HG02623 (cell line): ENCODE data around the gene CMPK2.

Experiments used
- ATAC-seq: cut with Tn5 transposase; IDR thresholded peaks from one replicate; pipeline ENCODE4 v1.9.1; 2021; ENCODE audit warnings: moderate library complexity; ENCODE audit not compliant: unreplicated experiment

The CMPK2 gene

DNA sequence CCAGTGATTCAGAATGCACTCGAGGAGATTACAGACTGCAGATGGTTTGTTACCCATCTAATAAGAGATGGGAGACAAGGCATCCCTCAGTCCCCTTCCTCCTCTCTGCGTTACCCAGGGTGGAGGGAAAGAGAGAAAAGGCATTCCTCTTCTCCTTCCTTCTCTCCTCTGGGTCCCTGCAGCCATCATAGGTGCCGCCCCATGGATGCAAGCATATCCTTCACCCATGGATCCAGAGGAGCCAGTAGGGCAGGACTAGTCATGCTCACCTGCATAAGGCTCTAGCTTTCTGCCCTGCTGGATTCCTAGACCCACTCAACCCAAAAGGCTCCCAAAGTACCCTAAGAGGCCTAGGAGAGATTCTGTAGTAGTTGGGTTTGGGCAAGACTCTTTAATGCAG is 20.4 kb downstream of the CMPK2 start:
- no peak for ATAC-seq

DNA sequence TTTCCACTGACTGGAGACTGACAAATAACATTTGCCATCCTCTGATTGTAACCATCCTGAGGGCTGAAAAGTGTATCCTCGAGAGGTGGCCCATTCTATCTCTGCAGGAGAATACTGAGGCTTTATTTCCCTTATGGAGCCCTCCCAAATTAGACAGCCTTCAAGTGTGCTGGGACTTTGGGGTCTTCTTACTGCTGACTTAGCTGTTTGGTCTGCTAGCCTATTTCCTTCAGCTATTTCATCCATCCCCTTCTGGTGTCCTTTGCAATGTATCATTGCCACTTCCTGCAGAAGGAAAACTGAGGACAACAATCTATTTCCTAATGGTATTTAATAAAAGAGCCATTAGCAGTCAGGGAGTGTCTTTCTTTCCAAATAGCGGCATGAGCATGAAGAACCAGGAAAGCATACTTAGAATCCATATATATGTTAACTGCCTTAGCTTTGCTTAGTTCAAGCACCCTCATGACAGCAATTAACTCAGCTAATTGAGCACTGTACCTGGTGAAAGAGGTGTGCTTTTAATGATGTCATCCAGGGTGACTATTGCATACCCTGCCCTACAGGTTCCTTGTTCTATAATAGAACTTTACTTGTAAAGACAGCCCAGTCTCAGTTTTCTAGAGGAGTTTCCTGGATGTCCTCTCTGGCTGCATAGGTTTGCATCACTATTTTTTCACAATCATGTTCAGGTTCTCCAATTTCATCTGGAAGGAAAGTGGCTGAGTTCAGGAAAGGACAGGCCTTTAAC is 24.0 kb downstream of the CMPK2 start:
- no peak for ATAC-seq

DNA sequence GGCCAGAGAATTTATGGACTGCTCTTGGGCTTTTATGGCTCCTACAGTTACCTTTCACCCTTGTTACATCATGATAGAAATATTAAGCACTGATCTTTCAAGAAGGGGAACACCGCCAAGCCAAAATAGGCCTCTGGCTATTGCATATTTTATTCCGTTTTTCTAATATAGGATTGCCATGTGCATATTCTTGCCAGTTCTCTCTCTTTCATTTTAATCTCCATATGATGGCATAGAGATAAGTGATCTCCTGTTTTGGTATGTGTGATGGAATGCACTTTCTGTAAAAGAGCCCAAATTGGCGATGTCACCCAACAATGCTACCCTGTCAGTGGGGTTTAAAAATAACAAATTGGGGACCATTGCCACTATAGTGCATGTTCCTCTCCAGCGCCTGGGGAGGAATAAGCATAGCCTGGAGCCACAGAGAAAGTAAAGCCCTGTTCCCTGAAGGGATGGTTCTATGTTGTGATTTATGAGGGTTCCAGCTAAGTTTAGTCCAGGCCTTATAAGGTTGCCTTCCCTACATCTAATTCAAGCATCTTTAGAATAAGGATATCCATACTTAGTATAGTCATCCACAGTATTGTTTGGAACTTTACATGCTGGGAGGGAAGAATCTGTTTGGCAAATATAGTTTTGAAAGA is 26.9 kb downstream of the CMPK2 start:
- ATAC-seq: no peak

DNA sequence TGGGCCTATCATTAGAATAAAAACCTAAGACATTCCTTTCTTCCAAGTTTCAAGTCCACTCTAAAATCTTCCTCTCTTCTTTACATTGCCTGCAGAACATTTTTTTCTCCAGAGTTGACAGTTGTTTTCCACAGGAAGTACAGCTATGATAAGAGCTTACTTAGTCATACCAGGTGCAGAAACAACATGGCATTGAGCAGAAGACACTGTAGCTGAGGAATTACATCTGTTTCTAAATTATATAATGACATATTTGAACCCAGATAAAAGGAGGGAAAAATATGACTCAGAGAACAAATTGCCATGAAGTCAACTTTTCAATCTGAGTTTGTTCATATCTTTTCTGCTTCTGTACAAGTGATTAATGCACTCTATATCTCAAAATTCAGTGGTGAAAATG is 30.2 kb downstream of the CMPK2 start:
- ATAC-seq: no peak

DNA sequence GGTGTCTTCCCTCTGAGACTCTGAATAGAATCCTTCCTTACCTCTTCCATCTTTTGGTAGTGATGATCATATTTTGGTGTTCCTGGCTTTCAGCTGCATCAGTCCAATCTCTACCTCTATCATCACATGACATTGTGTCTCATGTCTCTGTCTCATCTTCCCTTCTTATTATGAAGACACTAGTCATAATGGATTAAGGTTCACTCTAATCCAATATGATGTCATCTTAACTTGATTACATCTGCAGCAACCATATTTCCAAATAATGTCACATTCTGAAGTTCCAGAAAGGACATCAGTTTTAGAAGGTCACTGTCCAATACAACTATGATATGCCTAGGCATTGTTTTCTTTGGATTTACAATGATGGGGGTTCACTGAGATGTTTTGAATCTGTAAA is 31.5 kb downstream of the CMPK2 start:
- ATAC-seq: no peak

DNA sequence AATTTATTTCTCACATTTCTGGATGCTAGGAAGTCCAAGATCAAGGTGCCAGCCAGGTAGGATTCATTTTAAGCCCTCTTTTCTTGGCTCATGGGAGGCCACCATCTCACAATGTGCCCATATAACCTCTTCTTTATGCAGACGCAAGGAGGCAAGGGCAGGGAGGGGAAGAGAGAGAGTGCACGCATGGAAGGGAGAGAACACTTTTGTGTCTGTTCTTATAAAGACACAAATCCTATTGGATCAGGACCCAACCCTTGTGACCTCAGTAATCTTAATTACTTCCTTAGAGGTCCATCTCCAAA is 32.5 kb downstream of the CMPK2 start:
- ATAC-seq: no peak

DNA sequence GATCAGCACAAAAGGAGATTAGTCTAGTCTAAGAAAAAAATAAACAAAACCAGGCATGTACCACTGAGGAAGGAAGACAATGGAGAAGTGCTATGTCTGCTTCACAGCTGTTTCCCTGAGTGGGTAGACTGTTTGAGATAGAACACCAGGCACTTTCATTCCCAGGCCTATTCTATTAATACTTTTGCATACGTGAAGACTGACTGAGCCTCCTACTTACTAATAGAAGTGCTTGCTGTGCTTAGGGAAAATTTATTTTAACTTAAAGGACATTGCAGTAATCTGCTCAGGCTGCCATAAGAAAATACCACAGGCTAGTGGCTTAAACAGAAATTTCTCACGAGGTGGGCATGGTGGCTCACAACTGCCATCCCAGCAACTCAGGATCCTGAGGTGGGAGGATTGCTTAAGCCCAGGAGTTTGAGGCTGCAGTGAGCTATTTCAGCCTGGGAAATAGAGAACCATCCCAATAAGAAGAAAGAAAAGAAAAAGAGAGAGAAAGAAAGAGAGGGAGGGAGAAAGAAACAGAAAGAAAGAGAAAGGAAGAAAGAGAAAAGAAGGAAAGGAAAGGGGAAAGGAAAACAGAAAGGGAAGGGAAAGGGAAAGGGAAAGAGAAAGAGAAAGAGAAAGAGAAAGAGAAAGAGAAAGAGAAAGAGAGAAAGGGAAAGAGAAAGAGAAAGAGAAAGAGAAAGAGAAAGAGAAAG is 33.0 kb downstream of the CMPK2 start:
- ATAC-seq: no peak

DNA sequence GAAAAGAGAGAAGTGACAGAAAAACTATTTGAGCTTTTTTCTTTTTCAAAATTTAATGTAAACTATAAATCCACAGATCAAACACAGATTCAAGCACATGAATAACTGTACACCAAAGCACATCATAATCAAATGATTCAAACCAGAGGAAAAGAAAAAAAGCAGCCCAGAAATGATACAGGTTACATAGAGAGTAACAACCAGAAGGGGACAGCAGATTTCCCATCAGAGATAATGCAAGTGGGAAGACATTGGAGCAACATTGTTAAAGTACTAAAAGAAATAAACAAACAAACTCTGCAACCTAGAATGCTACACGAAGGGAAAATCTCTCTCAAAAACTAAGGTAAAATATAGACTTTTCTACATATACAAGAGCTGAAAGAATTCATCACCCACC is 34.5 kb downstream of the CMPK2 start:
- no peak for ATAC-seq

DNA sequence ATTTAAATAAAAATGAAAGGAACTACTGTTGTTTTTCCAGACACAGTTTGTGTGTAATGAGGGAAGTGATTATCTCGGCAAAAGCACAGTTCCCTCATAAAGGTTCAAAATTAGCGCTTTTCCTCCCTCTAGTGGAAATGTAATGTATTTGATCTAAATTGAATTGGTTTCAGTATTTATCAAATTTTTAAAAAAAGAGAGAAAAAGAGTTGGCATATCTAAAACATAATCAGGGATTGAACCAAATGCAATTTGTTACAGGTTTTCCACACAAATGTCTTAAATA is 37.5 kb downstream of the CMPK2 start:
- no peak for ATAC-seq

DNA sequence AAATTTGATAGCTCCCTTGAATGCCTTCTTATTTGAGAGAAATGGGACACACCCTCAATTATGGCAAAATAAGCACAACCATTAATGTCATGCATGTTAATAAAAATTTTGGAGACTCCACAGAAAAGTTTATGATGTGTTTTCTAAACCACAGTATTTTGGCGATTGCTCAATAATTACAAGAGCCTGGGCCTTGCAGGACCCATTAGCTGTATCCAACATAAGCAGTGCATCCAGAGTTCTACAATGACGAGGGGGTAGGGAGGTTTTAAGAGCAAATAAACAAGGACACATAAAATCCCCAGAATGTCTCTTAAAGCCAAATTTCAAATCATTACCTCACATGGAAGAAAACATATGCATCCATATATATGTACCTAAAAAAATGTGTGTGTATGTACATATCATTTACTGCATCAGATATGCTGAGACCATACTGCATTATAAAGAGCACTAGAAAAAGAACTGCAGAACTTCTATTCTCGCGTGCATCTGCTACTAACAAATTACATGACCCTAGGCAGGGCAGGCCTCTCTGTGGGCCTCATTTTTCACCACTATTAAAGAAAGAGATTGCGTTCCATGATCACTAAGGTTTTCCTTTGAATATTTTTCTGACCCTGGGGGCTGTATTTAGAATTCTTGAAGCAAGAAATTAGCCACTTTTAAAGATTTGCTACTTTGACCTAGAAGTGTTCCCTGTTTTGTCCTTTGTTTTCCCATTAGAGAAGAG is 38.0 kb downstream of the CMPK2 start:
- ATAC-seq: no peak

DNA sequence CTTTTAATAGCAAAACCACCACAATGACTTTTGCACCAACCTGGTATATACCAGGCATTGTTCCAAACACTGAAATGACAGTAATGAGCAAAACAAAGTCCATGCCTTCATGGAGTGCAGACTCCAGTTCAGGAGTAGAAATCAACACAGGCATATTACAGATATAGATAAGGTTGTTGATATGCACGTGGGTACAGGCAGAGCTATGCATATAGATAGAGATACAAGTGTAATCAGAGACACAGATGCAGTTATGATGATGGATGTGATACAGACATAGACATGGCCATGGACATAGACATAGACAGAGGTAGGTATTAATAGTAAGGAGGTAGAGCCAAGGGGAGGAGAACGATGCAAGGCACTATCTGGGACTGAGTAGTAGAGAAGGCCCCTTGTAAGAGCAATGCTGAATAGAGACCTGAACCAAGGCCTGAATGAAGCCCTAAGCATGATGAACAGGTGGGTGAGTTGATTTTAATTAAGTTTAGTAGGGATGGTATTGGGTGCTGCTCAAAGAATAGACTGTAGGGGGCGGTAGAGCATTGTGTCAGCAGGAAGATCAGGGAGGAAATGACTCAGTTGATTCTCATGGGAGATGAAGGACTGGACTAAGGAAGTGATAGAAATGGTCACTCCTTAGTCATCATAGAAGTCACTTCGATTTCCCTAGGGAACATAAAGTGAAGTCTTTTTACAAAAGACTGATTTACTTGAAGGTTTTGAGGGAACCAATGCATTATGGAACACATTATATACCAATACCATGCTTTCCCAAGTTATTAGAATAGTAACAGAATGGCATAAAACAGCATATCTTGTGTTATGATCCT is 39.4 kb downstream of the CMPK2 start:
- ATAC-seq: peak; percentile 94

DNA sequence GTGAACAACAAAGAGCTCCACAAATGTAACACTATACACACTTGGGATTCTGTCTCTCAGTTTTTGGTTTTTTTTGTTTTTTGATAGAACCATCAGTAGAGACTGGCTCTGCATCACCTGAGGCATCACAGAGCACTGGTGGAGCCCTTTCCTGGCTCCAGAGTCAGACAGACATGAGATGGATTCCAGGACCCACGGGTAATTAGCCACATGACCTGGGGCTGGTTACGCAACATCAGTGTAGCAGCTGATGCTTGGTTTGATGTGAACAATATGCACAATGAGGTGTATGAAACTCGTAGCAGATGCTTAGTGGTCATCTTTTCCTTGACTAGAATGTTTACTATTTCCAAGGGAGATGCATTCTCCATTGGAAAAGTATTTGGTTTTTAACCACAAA is 40.7 kb downstream of the CMPK2 start:
- ATAC-seq: no peak

DNA sequence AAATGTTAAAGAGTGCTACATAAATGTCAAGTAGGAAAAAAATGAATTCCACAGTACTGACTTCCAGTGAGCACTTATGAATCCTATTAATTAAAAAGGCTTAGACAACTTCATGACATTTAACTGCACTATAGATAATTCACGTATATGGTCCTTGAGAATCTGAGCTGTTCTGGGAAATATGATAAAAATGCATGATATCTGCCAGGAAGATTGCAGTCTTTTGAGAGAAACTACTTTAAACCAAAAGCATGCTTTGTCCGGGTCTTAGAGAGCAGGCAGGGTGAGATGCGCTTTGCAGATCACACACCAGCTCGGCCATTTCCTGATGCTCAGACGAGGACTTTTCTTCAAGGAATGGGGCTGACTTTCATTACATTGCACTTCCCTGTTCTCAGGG is 42.6 kb downstream of the CMPK2 start:
- no peak for ATAC-seq

DNA sequence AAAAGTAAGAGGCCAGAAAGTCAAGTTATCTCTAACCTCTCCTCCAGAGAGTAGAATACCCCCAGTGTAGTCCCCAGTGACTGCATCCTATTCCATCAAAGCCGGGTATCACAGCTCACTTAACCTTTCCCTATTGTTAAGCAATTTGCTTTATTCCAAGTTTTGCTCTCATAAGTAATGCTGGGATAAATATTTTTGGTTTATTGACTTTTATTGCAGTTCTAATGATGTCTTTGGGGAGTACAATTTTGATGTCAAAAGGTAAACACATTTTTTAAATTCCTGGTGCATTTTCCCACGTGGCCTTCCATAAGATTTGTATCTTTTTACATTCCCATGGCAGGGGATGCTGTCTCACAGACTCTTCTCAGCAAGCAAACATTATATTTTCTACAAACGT is 43.3 kb downstream of the CMPK2 start:
- no peak for ATAC-seq

DNA sequence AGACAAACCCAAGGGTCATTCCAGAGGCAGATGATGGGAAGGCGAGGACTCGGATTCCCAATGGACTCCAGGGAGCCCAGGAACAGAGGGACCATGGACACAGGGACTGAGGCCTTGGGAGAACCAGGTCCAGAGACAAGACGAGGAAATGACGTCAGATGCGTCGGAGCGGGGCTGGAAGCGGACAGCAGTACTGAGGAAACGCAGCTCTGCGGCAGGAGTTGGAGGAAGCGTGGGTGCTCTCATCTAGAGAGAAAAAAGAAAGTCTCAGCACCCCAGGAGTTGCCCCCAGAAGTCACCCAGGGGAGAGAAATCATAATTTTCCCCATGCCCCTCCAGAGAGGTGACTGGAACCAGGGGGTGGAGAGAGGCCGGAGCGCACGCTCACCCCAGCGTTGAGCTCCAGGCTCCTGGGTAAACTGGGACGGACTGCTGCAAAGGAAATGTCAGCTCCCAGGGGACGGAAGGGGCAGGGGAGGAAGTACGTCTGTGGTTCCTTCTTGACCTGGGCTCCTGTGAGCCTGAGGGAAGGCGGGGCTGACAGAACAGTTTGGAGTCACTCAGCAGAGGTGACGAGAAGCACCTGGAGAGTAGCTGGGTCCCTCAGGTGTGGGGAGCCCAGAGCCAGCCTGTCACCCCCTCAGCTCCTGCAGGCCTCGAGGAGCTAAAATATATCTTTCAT is 44.7 kb downstream of the CMPK2 start:
- no peak for ATAC-seq

DNA sequence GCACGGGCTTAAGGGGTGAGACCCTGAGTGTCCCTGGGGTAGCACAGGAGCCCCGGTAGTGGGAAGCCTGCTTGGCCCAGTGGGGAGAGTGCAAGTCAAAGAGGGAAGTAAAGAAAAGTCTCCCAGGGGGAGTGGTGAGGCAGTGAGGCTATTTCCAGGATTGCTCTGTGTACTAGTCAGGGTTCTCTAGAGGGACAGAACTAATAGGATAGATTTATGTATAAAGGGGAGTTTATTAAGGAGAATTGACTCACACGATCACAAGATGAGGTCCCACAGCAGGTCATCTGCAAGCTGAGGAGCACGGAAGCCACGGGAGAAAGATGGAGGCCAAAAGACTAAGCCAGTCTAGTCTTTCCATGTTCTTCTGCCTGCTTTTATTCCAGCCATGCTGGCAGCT is 45.5 kb downstream of the CMPK2 start:
- no peak for ATAC-seq

DNA sequence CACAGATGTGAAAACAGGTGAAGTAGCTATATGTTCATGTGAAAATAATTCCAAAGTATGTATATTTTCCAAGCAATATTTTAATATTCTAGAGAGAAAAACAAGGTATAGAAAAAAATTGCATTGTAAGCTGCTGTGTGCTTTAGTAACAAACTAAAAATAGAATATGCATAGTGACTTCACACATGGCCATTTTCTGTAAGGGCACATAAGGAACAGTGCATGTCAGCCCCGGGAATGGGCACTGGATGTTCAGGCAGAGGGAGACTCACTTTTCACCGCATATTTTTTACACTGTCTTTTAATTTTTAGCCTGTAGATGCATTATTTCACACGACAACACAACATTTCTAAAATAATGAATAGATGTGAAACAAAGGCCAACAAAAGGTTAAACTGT is 46.0 kb downstream of the CMPK2 start:
- no peak for ATAC-seq

DNA sequence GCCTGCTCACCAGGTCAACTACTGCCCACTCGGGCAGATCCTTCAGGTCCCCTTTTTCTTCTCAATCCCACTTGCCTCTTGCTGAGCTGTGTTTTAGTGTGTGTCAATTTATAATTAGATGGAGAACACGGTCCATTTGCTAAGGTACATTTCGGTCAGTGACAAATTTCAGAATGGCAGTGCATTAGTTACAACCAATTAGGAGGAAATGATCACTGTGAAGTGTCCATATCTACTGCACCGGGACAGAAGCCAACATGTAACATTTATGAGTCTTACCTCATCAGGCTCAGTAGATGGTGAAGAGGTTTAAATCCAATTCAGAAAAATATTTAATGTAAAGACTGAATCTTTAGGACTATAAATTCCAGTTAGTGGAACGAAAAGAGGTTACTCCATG is 47.7 kb downstream of the CMPK2 start:
- ATAC-seq: no peak

DNA sequence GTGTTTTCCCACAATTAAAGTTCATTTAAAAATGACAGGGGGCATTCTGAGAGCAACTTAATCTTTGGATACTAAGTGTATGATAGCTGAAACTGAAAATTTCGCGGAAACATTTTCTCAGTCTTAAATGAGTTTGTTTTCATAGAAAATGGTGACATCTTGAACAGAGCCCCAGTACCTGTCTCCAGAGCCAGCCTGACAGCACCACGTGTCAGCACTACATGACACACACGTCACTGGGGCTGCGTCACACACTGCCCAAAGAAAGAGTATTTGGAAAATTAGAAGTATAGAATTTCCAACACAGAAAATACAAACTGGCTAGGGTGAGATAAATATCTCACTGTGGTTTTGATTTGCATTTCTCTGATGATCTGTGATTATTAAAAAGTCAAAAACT is 50.8 kb downstream of the CMPK2 start:
- ATAC-seq: no peak

DNA sequence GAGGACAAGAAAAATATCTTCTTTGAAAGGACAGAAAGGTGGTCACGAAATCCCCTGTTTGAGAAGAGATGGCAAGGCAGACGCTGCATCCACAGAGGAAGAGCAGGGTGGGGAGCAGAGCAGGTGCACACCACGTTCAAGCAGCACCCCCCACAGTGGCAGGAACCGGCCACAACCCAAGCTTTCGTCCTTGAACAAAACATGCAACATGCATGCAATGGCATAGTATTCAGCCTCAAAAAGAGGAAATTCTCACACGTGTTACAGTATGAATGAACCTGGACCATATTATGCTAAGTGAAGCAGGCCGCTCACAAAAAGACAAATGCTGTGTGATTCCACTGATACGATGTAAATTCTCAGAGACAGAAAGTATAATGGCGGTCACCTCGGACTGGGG is 51.4 kb downstream of the CMPK2 start:
- no peak for ATAC-seq

DNA sequence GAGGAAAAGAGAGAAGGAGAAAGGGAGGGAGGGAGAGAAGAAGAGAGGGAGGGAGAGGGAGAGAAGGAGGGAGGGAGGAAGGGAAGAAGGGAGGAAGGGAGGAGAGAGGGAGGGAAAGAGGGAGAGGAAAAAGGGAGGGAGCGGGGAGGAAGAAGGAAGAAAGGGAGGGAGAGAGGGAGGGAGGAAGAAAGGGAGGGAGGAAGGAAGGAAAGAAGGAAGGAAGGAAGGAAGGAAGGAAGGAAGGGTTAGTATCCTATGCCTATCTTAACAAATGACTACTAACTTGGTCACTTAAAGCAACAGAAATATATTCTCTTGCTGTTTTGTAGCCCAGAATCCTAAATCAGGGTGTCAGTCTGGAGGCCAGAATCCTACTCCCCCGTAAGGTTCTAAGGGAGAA is 52.1 kb downstream of the CMPK2 start:
- ATAC-seq: no peak
